Body of pancreas (tissue), 4 donors: ENCODE measurements around the gene SCUBE1.

Experiments
- POLR2A ChIP-seq, 3 donors: fragments of 450-650 bp; IDR thresholded peaks; one replicate each; pipeline ENCODE4 v1.6.1; 2016; ENCODE audit warnings: antibody characterized with exemption in 3 of 3, mild to moderate bottlenecking in 2 of 3
- TF ChIP-seq, protein P1 (sequence below), 7 experiments: fragments of 450-650 bp in 4 of 7; fragments of 200-600 bp in 3 of 7; sonication (generic) in 3 of 7; IDR thresholded peaks; one replicate each; pipeline ENCODE4 v1.5.1; 2016 to 2019; ENCODE audit warnings: antibody characterized with exemption in 7 of 7

DNA sequence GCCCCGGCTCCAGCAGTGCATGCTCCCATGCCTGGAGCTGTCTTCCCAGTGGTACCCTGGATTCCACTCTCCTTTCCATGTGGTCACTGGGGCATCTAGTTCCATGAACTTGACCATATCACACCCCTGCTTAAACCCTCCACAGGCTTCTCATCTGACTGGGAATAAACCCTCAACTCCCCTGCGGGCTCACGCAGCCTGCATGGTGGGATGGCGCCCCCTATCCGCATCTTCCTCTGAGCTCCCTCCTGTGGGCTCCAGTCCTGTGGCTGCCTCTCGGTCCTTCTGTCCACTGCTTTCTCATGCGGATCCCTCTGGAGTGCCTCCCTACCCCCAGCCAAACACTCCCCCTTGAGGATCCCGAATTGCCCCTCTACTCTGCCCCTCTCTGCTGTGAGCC, 114.8 kb downstream of the SCUBE1 start:
- TF ChIP-seq, protein P1, sequence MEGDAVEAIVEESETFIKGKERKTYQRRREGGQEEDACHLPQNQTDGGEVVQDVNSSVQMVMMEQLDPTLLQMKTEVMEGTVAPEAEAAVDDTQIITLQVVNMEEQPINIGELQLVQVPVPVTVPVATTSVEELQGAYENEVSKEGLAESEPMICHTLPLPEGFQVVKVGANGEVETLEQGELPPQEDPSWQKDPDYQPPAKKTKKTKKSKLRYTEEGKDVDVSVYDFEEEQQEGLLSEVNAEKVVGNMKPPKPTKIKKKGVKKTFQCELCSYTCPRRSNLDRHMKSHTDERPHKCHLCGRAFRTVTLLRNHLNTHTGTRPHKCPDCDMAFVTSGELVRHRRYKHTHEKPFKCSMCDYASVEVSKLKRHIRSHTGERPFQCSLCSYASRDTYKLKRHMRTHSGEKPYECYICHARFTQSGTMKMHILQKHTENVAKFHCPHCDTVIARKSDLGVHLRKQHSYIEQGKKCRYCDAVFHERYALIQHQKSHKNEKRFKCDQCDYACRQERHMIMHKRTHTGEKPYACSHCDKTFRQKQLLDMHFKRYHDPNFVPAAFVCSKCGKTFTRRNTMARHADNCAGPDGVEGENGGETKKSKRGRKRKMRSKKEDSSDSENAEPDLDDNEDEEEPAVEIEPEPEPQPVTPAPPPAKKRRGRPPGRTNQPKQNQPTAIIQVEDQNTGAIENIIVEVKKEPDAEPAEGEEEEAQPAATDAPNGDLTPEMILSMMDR (IDR thresholded peaks at IDR 0.05): no peak
- no peak for TF ChIP-seq POLR2A (IDR thresholded peaks at IDR 0.05)
